ENCODE measurements around the gene IL24. TPM values are rescaled to one million over a fixed set of nuclear protein-coding genes. Genes with fewer than 3 reads are reported as not detected.

Gene IL24
- total RNA-seq, 1 experiment from 2014 or later: 0.37 TPM

GRCh38 chr1:206898089-206898914 is 1.1 kb downstream of the IL24 start:
- in situ Hi-C loops (cut with HindIII; ENCODE audit: low pct_unique_long_range_greater_than_20kb, low sequenced_read_pairs): no loop called here

GRCh38 chr1:206898915-206899431 is 1.7 kb downstream of the IL24 start:
- in situ Hi-C loops (cut with HindIII; ENCODE audit: low pct_unique_long_range_greater_than_20kb, low sequenced_read_pairs): no loop called here
- no peak for DNase-seq (ENCODE audit: low read depth, low spot score)

More at GRCh38 chr1:206898089-206898914, 1.1 kb downstream of the IL24 start:
- DNase-seq (ENCODE audit: low read depth, low spot score): no peak

- DNase-seq (ENCODE audit: low read depth, low spot score): no peak
- in situ Hi-C loops (cut with HindIII; ENCODE audit: low pct_unique_long_range_greater_than_20kb, low sequenced_read_pairs): no loop called here
Observed at GRCh38 chr1:206899717-206900116, 2.5 kb downstream of the IL24 start.

GRCh38 chr1:206900149-206900548 is 2.9 kb downstream of the IL24 start:
- in situ Hi-C loops (cut with HindIII; ENCODE audit: low pct_unique_long_range_greater_than_20kb, low sequenced_read_pairs): no loop called here
- DNase-seq (ENCODE audit: low read depth, low spot score): no peak

DNA sequence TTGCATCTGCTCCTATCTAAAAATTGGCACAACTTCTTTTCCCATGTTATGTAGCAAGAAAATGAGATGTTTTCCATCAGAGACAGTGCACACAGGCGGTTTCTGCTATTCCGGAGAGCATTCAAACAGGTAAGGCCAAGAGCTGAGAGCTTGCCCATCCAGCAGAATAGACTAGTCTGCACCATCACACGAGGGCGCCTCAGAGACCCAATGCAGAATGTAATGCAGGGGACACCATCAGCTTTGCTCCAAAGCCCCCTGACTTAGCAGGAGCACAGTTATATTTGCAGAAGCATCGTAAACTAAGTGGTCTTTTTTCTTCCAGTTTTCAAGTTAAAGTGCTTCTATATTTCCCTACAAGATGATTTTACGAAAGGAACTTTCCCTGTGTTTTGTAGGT is 4.7 kb downstream of the IL24 start:
- DNase-seq (ENCODE audit: low read depth, low spot score): no peak
- in situ Hi-C loops (cut with HindIII; ENCODE audit: low pct_unique_long_range_greater_than_20kb, low sequenced_read_pairs): no loop called here

GRCh38 chr1:206902702-206903101 is 5.5 kb downstream of the IL24 start:
- in situ Hi-C loops (cut with HindIII; ENCODE audit: low pct_unique_long_range_greater_than_20kb, low sequenced_read_pairs): no loop called here
- no peak for DNase-seq (ENCODE audit: low read depth, low spot score)

GRCh38 chr1:206903687-206904086 is 6.4 kb downstream of the IL24 start:
- in situ Hi-C loops (cut with HindIII; ENCODE audit: low pct_unique_long_range_greater_than_20kb, low sequenced_read_pairs): no loop called here
- peak; percentile 57 for DNase-seq (ENCODE audit: low read depth, low spot score)

DNA sequence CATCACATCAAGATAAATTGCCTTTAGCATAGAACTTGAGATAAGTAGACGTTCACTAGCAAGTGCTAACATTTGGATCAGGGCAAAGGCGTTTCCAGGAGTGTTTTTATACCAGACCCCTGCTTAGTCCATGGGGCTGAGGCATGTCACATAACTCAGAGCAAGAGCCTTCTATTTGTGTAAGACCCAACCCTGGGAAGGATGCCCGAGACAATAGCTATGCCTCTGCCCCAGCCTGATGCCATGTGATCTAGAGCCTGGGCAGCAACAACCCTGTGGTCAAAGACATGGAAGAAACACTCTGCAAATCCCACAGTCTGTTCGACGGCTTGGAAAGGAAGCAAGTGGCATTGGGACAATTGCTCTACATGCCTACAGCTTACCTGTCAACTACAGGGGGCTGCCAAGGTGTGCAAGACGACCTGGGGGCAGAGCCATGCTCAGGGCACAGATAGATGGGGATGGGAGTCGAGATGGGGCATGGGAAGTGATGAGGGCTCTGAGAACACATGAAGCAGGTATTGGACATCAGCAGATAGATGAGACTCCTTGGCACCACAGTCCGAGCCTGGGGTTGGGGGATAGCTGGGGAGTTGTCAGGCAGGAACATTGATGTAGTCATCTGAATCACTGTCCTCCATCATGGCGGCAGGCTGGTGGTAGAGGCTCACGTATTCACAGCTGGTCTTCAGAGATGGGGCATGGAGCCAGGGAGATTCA is 7.3 kb downstream of the IL24 start:
- in situ Hi-C loops (cut with HindIII; ENCODE audit: low pct_unique_long_range_greater_than_20kb, low sequenced_read_pairs): no loop called here
- DNase-seq (ENCODE audit: low read depth, low spot score): no peak

DNA sequence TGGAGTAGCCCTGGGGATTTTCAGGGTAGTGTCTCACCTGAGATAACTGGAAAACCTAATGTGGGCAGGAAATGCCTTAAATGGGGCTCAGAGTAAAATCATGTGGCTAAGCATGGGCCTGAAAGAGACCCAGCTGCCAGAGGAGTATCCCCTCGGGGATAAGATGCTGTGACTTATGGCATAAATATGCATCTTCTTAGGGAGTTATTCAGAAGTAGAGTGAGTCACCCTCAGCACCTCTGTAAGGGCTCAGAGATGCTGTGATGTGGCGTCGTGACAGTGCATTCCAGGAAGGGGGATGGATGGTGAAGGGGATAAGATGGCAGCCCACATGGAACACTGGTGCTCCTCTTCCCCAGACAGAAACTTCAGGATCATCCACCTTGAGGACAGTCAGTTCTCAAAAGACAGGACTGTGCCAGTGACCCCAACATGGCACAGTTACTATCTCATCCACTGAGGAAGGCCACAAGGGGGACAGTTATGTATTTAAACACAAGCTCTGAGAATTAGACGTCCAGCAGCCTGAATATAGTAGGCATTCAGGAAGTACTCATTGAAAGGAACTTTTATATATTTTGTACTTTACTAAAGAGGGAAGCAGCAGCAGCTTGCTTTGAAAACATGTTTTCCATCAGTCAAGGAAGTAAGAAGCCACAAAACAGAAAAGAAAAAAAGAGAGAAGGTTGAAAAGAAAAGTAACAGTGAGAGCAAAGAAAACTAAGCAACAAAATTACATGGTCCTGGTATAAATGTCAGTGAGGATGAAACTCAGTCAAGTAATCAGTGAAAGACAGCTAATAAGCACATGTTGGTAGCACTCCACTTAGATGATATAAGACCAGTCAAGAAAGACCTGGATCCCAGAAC is 8.3 kb downstream of the IL24 start:
- peak; percentile 68 for DNase-seq (ENCODE audit: low read depth, low spot score)
- in situ Hi-C loops (cut with HindIII; ENCODE audit: low pct_unique_long_range_greater_than_20kb, low sequenced_read_pairs): no loop called here

DNA sequence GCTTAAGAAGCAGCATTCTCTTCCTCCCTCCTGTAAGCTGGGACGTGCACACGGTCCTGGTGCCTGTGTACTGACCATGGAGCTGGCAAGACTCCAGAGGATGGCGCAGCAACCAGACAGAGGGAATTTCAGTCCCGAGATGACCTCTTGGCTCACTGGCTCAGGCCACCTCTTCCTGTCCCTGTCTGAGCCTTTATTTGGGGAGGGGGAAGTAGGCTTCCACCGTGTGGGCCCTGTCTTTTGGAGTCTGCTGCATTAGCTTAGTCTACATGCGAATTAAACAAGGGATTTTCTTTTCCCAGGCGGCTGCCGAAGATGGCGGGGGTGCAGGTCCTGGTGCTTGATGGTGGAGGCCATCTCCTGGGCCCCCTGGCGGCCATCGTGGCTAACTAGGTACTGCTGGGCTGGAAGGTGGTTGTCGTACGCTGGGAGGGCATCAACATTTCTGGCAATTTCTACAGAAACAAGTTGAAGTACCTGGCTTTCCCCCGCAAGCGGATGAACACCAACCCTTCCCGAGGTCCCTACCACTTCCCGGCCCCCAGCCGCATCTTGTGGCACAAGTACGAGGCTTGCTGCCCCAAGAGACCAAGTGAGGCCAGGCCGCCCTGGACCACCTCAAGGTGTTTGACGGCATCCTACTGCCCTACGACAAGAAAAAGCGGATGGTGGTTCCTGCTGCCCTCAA is 10.2 kb downstream of the IL24 start:
- in situ Hi-C loops (cut with HindIII; ENCODE audit: low pct_unique_long_range_greater_than_20kb, low sequenced_read_pairs): no loop called here
- peak; percentile 19 for DNase-seq (ENCODE audit: low read depth, low spot score)

DNA sequence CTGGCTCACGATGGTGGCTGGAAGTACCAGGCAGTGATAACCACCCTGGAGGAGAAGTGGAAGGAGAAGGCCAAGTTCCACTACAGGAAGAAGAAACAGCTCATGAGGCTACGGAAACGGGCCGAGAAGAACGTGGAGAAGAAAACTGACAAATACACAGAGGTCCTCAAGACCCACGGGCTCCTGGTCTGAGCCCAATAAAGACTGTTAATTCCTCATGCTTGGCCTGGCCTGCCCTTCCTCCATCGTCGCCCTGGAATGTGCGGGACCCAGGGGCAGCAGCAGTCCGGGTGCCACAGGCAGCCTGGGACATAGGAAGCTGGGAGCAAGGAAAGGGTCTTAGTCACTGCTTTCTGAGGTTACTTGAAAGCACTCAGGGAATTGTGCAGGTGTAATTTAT is 10.8 kb downstream of the IL24 start:
- in situ Hi-C loops (cut with HindIII; ENCODE audit: low pct_unique_long_range_greater_than_20kb, low sequenced_read_pairs): no loop called here

GRCh38 chr1:206909161-206909882 is 12.1 kb downstream of the IL24 start:
- DNase-seq (ENCODE audit: low read depth, low spot score): no peak
- in situ Hi-C loops (cut with HindIII; ENCODE audit: low pct_unique_long_range_greater_than_20kb, low sequenced_read_pairs): no loop called here

More for the DNA sequence above, 10.8 kb downstream of the IL24 start:
- no peak for DNase-seq (ENCODE audit: low read depth, low spot score)

GRCh38 chr1:206909883-206910318 is 12.7 kb downstream of the IL24 start:
- in situ Hi-C loops (cut with HindIII; ENCODE audit: low pct_unique_long_range_greater_than_20kb, low sequenced_read_pairs): no loop called here
- DNase-seq (ENCODE audit: low read depth, low spot score): no peak

DNA sequence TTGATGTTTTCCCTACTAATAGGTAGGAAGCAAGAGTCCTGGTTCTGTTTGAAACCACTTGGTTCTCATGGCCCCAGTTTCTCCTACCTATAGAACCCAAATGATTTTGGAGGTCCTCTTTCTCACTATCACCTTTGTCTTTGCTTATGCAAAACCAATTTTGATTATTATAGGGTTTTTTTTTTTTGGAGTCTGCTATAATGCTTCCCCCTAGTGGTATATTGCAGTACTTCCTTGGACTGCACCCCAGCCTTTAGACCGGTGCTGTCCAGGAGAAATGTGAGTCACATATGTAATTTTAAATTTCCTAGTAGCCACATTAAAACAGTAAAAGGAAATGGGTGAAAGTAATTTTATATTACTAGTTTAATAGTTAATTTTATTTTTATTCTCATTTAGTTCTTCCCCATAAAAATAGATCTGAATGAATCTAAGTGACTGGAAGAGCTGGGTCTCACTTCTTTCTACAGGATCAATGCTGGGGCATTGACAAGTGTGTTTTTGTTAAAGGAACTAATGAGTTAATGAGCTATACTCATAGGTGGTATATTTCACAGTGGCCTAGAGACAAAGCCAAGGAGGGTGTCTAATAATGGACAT is 13.9 kb downstream of the IL24 start:
- in situ Hi-C loops (cut with HindIII; ENCODE audit: low pct_unique_long_range_greater_than_20kb, low sequenced_read_pairs): no loop called here
- DNase-seq (ENCODE audit: low read depth, low spot score): peak; percentile 67

GRCh38 chr1:206912445-206913095 is 15.3 kb downstream of the IL24 start:
- in situ Hi-C loops (cut with HindIII; ENCODE audit: low pct_unique_long_range_greater_than_20kb, low sequenced_read_pairs): no loop called here
- peak; percentile 91 for DNase-seq (ENCODE audit: low read depth, low spot score)
